Neural crest cell (in vitro differentiated cells): ENCODE measurements around the gene FOSL2. TPM values are rescaled to one million over a fixed set of nuclear protein-coding genes. Genes with fewer than 3 reads are reported as not detected.

ENCODE experiments used
- DNase-seq: peaks from one replicate; pipeline ENCODE4 v3.0.0; 2021; ENCODE audit warnings: low read depth, mixed read lengths, low spot score
- H3K27ac Mint-ChIP-seq: one replicate; pipeline ENCODE4 v1.8.0; 2021; ENCODE audit warnings: mild to moderate bottlenecking, mixed read lengths; ENCODE audit not compliant: unreplicated experiment
- H3K27me3 Mint-ChIP-seq: 2 replicates; pipeline ENCODE4 v1.8.0; 2021; ENCODE audit warnings: low read depth, mild to moderate bottlenecking, mixed read lengths
- H3K36me3 Mint-ChIP-seq: 2 replicates; pipeline ENCODE4 v1.8.0; 2021; ENCODE audit warnings: low read depth, mild to moderate bottlenecking, mixed read lengths
- H3K4me1 Mint-ChIP-seq: 2 replicates; pipeline ENCODE4 v1.8.0; 2021; ENCODE audit warnings: mixed read lengths
- H3K4me3 Mint-ChIP-seq: one replicate; pipeline ENCODE4 v1.8.0; 2021; ENCODE audit warnings: mild to moderate bottlenecking, mixed read lengths
- H3K9me3 Mint-ChIP-seq: 2 replicates; pipeline ENCODE4 v1.8.0; 2021; ENCODE audit warnings: mixed read lengths
- CTCF ChIP-seq: fragments of 200-600 bp; sonication (generic); conservative IDR thresholded peaks from 2 replicates; pipeline ENCODE4 v1.5.0; 2021; ENCODE audit warnings: antibody characterized with exemption, mild to moderate bottlenecking
- total RNA-seq: library from RNA; stranded (reverse); gene quantifications from 2 replicates; pipeline ENCODE4 v1.2.1, GENCODE V29; 2021

FOSL2 gene
- total RNA-seq, 1 donor from 2014 or later, result 2.9 TPM

- Mint-ChIP-seq H3K4me1 (no peaks in the 10 kb centered on the region), H3K27ac (no peak overlapping the region), H3K4me3 (no peak overlapping the region), H3K36me3 (no peaks in the 10 kb centered on the region), H3K27me3 (no peaks in the 10 kb centered on the region), H3K9me3 (no peaks in the 10 kb centered on the region)
- no peak for TF ChIP-seq CTCF
- DNase-seq, result no peak
Observed at GRCh38 chr2:28414583-28414982, 21.9 kb downstream of the FOSL2 start.

- peak overlapping the region; percentile 23 for H3K27ac Mint-ChIP-seq
- no peaks in the 10 kb centered on the region for H3K36me3 Mint-ChIP-seq
- H3K4me3 Mint-ChIP-seq, result no peak overlapping the region
- no peak for DNase-seq
- no peak for TF ChIP-seq CTCF
- H3K4me1 Mint-ChIP-seq, result no peaks in the 10 kb centered on the region
- H3K27me3 Mint-ChIP-seq, result no peaks in the 10 kb centered on the region
- H3K9me3 Mint-ChIP-seq, result no peaks in the 10 kb centered on the region
Observed at GRCh38 chr2:28415010-28415409, 22.4 kb downstream of the FOSL2 start.

GRCh38 chr2:28415715-28416114, 23.1 kb downstream of the FOSL2 start:
- Mint-ChIP-seq H3K27ac (no peak overlapping the region), H3K9me3 (no peaks in the 10 kb centered on the region), H3K4me3 (no peak overlapping the region), H3K4me1 (no peaks in the 10 kb centered on the region), H3K36me3 (no peaks in the 10 kb centered on the region), H3K27me3 (no peaks in the 10 kb centered on the region)
- TF ChIP-seq CTCF, result no peak
- no peak for DNase-seq

GRCh38 chr2:28419003-28419402, 26.3 kb downstream of the FOSL2 start:
- no peaks in the 10 kb centered on the region for H3K36me3 Mint-ChIP-seq
- no peak for TF ChIP-seq CTCF
- H3K4me3 Mint-ChIP-seq, result no peak overlapping the region
- H3K9me3 Mint-ChIP-seq, result no peaks in the 10 kb centered on the region
- H3K27ac Mint-ChIP-seq, result no peak overlapping the region
- H3K27me3 Mint-ChIP-seq, result peaks cover 1% of the 10 kb centered on the region
- H3K4me1 Mint-ChIP-seq, result no peaks in the 10 kb centered on the region
- DNase-seq, result no peak

- H3K27ac Mint-ChIP-seq, result no peak overlapping the region
- no peak for DNase-seq
- no peak for TF ChIP-seq CTCF
- no peaks in the 10 kb centered on the region for H3K9me3 Mint-ChIP-seq
- no peaks in the 10 kb centered on the region for H3K36me3 Mint-ChIP-seq
- no peak overlapping the region for H3K4me3 Mint-ChIP-seq
- H3K4me1 Mint-ChIP-seq, result no peaks in the 10 kb centered on the region
- H3K27me3 Mint-ChIP-seq, result peaks cover 2% of the 10 kb centered on the region
Observed at GRCh38 chr2:28419443-28420270, 27.0 kb downstream of the FOSL2 start.
